Measurements from ENCODE around the gene HIVEP3.

The HIVEP3 gene

DNA sequence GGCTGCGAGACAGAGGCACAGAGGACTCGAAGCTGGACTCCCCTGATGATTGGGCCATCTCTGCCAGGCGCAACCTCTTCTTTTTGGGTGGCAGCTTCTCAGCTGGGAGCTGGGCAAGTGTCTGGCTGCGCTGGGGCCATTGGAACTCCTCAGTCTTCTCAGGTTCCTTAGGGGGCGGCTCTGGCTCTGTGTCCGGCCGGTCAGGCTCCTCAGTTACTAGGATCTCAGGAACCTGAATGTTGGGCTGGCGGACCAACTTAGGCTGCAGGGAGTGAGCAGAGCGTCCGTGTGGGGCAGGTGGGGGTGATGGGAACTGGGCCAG, 336.8 kb downstream of the HIVEP3 start:
- Histone ChIP-seq H3K4me2 (ENCODE audit: insufficient read depth, low read length) (no peak overlapping the region), H2AFZ (ENCODE audit: low read depth, low read length) (no peak overlapping the region), H3K36me3 (ENCODE audit: insufficient read depth, low read length) (peaks cover 97% of the 10 kb centered on the region), H3K4me1 (ENCODE audit: insufficient read depth, low read length) (no peaks in the 10 kb centered on the region; the same call in none of the 2 replicates), H3K9me3 (ENCODE audit: insufficient read depth, low read length, severe bottlenecking) (no peaks in the 10 kb centered on the region), H3K79me2 (ENCODE audit: insufficient read depth, low read length) (peaks cover 100% of the 10 kb centered on the region), H3K9ac (ENCODE audit: low read depth, low read length) (no peak overlapping the region), H3K27me3 (ENCODE audit: insufficient read depth, low read length, poor library complexity) (no peaks in the 10 kb centered on the region), H4K20me1 (ENCODE audit: insufficient read depth, low read length) (peaks cover 89% of the 10 kb centered on the region), H3K27ac (ENCODE audit: low read length) (no peak overlapping the region), H3K4me3 (ENCODE audit: low read depth in 1 of 2, low read length in 2 of 2) (no peak overlapping the region)
- ATAC-seq (ENCODE audit: insufficient read depth, low read depth) = no peak
- DNase-seq = no peak
- TF ChIP-seq, protein P1, sequence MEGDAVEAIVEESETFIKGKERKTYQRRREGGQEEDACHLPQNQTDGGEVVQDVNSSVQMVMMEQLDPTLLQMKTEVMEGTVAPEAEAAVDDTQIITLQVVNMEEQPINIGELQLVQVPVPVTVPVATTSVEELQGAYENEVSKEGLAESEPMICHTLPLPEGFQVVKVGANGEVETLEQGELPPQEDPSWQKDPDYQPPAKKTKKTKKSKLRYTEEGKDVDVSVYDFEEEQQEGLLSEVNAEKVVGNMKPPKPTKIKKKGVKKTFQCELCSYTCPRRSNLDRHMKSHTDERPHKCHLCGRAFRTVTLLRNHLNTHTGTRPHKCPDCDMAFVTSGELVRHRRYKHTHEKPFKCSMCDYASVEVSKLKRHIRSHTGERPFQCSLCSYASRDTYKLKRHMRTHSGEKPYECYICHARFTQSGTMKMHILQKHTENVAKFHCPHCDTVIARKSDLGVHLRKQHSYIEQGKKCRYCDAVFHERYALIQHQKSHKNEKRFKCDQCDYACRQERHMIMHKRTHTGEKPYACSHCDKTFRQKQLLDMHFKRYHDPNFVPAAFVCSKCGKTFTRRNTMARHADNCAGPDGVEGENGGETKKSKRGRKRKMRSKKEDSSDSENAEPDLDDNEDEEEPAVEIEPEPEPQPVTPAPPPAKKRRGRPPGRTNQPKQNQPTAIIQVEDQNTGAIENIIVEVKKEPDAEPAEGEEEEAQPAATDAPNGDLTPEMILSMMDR (IDR thresholded peaks at IDR 0.05; ENCODE audit: borderline replicate concordance, extremely low read depth, low read length, poor library complexity, severe bottlenecking) = no peak
- TF ChIP-seq EZH2 (IDR thresholded peaks at IDR 0.05; ENCODE audit: borderline replicate concordance, low read depth, low read length, severe bottlenecking) = no peak

DNA sequence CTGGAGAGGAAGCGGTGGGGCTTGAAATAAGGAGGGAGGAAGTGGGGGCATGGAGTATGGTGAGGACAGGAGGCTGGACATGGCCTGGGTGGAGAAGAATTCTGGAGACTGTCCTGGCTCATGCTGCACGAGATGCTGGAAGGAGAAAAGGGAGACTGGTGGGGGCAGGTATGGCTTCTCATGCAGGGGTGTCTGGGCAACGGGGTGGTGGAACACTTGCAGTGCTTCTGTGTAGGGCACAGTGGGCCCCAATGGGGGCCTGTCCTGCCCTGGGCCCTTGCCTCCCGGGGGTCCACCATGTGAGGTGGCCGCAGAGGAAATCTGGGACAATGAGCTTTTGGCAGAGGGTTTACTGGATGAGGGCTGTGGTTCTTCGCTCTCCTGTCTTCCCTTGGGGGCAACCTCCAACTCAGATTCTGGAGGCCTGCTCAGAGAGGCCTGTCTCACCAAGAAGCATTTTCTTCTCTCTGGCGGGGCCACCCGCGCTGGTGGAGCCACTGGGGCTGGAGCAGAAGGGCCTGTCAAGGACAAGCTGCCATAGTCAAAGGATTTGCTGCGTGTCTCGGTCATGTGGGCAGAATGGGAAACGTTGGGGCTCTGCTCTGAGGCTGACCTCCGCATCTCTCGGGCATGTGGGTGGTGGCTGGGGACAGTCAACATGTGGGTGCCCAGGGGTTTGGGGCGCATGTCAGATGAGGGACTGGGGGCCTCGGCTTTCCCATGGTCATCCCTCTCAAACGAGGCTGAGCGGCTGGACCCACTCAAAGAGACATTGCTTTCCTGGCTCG, 337.3 kb downstream of the HIVEP3 start:
- no peak overlapping the region for H3K4me2 ChIP-seq (ENCODE audit: insufficient read depth, low read length)
- peaks cover 3% of the 10 kb centered on the region for H3K4me1 ChIP-seq (ENCODE audit: insufficient read depth, low read length)
- peaks cover 99% of the 10 kb centered on the region for H3K36me3 ChIP-seq (ENCODE audit: insufficient read depth, low read length)
- TF ChIP-seq EZH2 (IDR thresholded peaks at IDR 0.05; ENCODE audit: borderline replicate concordance, low read depth, low read length, severe bottlenecking) = no peak
- TF ChIP-seq, protein P1 (IDR thresholded peaks at IDR 0.05; ENCODE audit: borderline replicate concordance, extremely low read depth, low read length, poor library complexity, severe bottlenecking) = no peak
- no peak for ATAC-seq (ENCODE audit: insufficient read depth, low read depth)
- no peak overlapping the region for H2AFZ ChIP-seq (ENCODE audit: low read depth, low read length)
- H3K9me3 ChIP-seq (ENCODE audit: insufficient read depth, low read length, severe bottlenecking) = no peaks in the 10 kb centered on the region
- H3K4me3 ChIP-seq (ENCODE audit: low read depth in 1 of 2, low read length in 2 of 2) = no peak overlapping the region
- peaks cover 91% of the 10 kb centered on the region for H4K20me1 ChIP-seq (ENCODE audit: insufficient read depth, low read length)
- no peak for DNase-seq
- peak overlapping the region; percentile 61 for H3K27ac ChIP-seq (ENCODE audit: low read length)
- no peaks in the 10 kb centered on the region for H3K27me3 ChIP-seq (ENCODE audit: insufficient read depth, low read length, poor library complexity)
- H3K79me2 ChIP-seq (ENCODE audit: insufficient read depth, low read length) = peaks cover 100% of the 10 kb centered on the region
- no peak overlapping the region for H3K9ac ChIP-seq (ENCODE audit: low read depth, low read length)

DNA sequence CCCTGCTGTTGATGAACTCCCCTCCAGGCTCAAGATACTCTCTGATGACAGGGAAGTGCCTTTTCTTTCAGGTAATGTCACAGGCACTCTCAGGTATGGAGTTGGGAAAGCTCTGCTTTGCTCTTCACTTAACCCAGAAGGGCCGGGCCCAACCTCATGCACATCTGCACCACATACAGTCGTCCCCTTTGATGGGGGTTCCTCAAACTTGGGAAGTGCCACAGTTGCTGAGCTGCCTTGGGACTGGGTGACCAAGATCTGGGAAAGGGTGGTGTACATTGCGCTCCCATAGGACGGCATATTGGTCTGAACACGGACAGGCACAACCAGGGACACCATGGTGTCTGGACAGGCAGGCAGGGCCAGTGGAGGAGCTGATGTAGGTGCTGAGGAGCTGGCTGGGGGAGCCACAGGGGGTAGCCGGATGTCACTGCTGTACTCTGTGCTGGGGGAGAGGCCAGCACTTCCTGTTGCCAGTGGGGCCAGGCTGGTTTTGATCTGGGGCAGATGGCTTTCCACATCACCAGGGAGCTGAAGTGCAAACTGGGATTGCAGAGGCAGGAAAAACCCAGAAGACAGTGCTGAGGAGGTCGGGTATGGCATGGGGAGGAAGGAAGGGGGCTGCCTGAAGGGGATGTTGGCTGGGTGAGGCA, 338.1 kb downstream of the HIVEP3 start:
- Histone ChIP-seq H3K4me3 (ENCODE audit: low read depth in 1 of 2, low read length in 2 of 2) (no peak overlapping the region), H3K27ac (ENCODE audit: low read length) (peak overlapping the region; percentile 61), H3K79me2 (ENCODE audit: insufficient read depth, low read length) (peaks cover 100% of the 10 kb centered on the region), H3K9ac (ENCODE audit: low read depth, low read length) (no peak overlapping the region), H4K20me1 (ENCODE audit: insufficient read depth, low read length) (peaks cover 91% of the 10 kb centered on the region), H3K36me3 (ENCODE audit: insufficient read depth, low read length) (peaks cover 99% of the 10 kb centered on the region), H3K27me3 (ENCODE audit: insufficient read depth, low read length, poor library complexity) (no peaks in the 10 kb centered on the region), H3K4me2 (ENCODE audit: insufficient read depth, low read length) (no peak overlapping the region), H3K4me1 (ENCODE audit: insufficient read depth, low read length) (peaks cover 10% of the 10 kb centered on the region), H3K9me3 (ENCODE audit: insufficient read depth, low read length, severe bottlenecking) (no peaks in the 10 kb centered on the region), H2AFZ (ENCODE audit: low read depth, low read length) (no peak overlapping the region)
- ATAC-seq (ENCODE audit: insufficient read depth, low read depth) = peak; percentile 47; the same call in 2 of the 3 replicates
- no peak for DNase-seq
- no peak for TF ChIP-seq EZH2 (IDR thresholded peaks at IDR 0.05; ENCODE audit: borderline replicate concordance, low read depth, low read length, severe bottlenecking)
- TF ChIP-seq, protein P1 (IDR thresholded peaks at IDR 0.05; ENCODE audit: borderline replicate concordance, extremely low read depth, low read length, poor library complexity, severe bottlenecking) = no peak

Measured in DND-41 (cell line).